ENCODE data around the gene DLG5.

DNA sequence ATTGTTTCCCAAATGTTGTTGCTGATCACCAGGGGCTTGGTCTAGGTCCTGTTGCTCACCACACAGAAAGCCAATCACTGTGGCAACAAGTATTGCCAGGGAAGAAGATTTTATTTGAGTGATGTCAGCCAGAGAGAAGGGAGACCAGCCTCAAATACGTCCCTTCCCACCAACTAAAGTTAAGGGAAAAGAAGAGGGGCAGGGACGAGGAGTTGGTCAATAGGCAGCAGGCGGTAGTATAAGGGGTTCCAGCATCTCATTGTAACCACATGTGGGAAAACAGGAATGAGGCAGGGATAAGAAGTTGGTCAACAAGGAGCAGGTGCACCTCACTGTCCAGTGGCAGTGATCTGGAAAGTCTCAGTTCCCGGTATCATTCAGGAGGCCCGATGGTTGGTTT lies 150.1 kb downstream of the DLG5 start:
- TF ChIP-seq, protein P1, sequence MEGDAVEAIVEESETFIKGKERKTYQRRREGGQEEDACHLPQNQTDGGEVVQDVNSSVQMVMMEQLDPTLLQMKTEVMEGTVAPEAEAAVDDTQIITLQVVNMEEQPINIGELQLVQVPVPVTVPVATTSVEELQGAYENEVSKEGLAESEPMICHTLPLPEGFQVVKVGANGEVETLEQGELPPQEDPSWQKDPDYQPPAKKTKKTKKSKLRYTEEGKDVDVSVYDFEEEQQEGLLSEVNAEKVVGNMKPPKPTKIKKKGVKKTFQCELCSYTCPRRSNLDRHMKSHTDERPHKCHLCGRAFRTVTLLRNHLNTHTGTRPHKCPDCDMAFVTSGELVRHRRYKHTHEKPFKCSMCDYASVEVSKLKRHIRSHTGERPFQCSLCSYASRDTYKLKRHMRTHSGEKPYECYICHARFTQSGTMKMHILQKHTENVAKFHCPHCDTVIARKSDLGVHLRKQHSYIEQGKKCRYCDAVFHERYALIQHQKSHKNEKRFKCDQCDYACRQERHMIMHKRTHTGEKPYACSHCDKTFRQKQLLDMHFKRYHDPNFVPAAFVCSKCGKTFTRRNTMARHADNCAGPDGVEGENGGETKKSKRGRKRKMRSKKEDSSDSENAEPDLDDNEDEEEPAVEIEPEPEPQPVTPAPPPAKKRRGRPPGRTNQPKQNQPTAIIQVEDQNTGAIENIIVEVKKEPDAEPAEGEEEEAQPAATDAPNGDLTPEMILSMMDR (conservative IDR thresholded peaks at IDR 0.05) = no peak
- no peak for TF ChIP-seq ZFX (IDR thresholded peaks at IDR 0.05)
